SK-N-SH (cell line): Measurements from ENCODE around the gene OR2AG2.

Source experiments
- ELF1 ChIP-seq: IDR thresholded peaks from 2 replicates; pipeline ENCODE4 v1.4.0; 2012
- FOXJ3 ChIP-seq: sonication (generic); formaldehyde crosslinking; IDR thresholded peaks from 2 replicates; pipeline ENCODE4 v1.5.1; 2020; ENCODE audit warnings: mild to moderate bottlenecking, missing genetic modification reagents
- JUND ChIP-seq: IDR thresholded peaks from 2 replicates; pipeline ENCODE4 v1.4.0; 2012
- NFIC ChIP-seq: IDR thresholded peaks from 2 replicates; pipeline ENCODE4 v1.4.0; 2012; ENCODE audit warnings: borderline replicate concordance
- POLR2AphosphoS5 ChIP-seq: IDR thresholded peaks from 2 replicates; pipeline ENCODE4 v1.6.1; 2012; ENCODE audit warnings: low read depth, low read length
- RAD21 ChIP-seq: IDR thresholded peaks from 2 replicates; pipeline ENCODE4 v1.6.1; 2012; ENCODE audit warnings: mild to moderate bottlenecking, low read length
- RCOR1 ChIP-seq: fragments of 150-350 bp; IDR thresholded peaks from 2 replicates; pipeline ENCODE4 v1.6.1; 2017; ENCODE audit warnings: antibody characterized with exemption, low read length
- RXRA ChIP-seq: IDR thresholded peaks from 2 replicates; pipeline ENCODE4 v1.4.0; 2012; ENCODE audit warnings: low read depth, mild to moderate bottlenecking, borderline replicate concordance
- SMC3 ChIP-seq: IDR thresholded peaks from 2 replicates; pipeline ENCODE4 v1.6.1; 2012; ENCODE audit warnings: low read depth, low read length, improper control_type of control experiment
- TCF12 ChIP-seq: IDR thresholded peaks from 2 replicates; pipeline ENCODE4 v1.4.0; 2012
- TF ChIP-seq, protein P1 (sequence below): fragments of 200-600 bp; sonication (generic); IDR thresholded peaks from 2 replicates; pipeline ENCODE4 v1.6.1; 2017; ENCODE audit warnings: antibody characterized with exemption, mild to moderate bottlenecking, moderate library complexity
- TF ChIP-seq, protein P2 (sequence below): IDR thresholded peaks from 2 replicates; pipeline ENCODE4 v1.6.1; 2012; ENCODE audit warnings: mild to moderate bottlenecking, low read depth, low read length, moderate library complexity
- TF ChIP-seq, protein P3 (sequence below): IDR thresholded peaks from 2 replicates; pipeline ENCODE4 v1.4.0; 2012; ENCODE audit warnings: low read depth

DNA sequence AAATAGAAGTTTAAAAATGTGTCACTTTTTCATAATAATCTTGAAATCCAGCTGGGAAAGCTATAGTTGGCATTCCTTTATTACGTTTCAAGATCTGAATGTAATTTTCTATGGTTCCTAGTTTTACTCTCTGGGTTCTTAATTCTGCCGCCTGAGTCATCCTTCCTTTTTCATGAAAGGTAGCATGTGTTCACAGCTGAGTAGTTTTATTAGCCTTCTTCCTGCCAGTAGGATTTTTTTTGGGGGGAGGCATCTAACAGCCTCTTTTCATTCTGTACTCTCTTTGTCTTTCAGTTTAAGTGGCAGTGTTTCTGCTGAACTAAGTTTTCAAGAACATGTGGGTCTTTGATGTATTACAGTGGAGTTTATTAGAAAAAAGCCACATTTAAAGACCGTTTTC lies 36.5 kb downstream of the OR2AG2 start:
- no peak for TF ChIP-seq SMC3
- TF ChIP-seq JUND: no peak
- no peak for TF ChIP-seq POLR2AphosphoS5
- TF ChIP-seq, protein P1, sequence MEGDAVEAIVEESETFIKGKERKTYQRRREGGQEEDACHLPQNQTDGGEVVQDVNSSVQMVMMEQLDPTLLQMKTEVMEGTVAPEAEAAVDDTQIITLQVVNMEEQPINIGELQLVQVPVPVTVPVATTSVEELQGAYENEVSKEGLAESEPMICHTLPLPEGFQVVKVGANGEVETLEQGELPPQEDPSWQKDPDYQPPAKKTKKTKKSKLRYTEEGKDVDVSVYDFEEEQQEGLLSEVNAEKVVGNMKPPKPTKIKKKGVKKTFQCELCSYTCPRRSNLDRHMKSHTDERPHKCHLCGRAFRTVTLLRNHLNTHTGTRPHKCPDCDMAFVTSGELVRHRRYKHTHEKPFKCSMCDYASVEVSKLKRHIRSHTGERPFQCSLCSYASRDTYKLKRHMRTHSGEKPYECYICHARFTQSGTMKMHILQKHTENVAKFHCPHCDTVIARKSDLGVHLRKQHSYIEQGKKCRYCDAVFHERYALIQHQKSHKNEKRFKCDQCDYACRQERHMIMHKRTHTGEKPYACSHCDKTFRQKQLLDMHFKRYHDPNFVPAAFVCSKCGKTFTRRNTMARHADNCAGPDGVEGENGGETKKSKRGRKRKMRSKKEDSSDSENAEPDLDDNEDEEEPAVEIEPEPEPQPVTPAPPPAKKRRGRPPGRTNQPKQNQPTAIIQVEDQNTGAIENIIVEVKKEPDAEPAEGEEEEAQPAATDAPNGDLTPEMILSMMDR: no peak
- TF ChIP-seq, protein P2, sequence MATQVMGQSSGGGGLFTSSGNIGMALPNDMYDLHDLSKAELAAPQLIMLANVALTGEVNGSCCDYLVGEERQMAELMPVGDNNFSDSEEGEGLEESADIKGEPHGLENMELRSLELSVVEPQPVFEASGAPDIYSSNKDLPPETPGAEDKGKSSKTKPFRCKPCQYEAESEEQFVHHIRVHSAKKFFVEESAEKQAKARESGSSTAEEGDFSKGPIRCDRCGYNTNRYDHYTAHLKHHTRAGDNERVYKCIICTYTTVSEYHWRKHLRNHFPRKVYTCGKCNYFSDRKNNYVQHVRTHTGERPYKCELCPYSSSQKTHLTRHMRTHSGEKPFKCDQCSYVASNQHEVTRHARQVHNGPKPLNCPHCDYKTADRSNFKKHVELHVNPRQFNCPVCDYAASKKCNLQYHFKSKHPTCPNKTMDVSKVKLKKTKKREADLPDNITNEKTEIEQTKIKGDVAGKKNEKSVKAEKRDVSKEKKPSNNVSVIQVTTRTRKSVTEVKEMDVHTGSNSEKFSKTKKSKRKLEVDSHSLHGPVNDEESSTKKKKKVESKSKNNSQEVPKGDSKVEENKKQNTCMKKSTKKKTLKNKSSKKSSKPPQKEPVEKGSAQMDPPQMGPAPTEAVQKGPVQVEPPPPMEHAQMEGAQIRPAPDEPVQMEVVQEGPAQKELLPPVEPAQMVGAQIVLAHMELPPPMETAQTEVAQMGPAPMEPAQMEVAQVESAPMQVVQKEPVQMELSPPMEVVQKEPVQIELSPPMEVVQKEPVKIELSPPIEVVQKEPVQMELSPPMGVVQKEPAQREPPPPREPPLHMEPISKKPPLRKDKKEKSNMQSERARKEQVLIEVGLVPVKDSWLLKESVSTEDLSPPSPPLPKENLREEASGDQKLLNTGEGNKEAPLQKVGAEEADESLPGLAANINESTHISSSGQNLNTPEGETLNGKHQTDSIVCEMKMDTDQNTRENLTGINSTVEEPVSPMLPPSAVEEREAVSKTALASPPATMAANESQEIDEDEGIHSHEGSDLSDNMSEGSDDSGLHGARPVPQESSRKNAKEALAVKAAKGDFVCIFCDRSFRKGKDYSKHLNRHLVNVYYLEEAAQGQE: no peak
- no peak for TF ChIP-seq RAD21
- no peak for TF ChIP-seq ELF1
- no peak for TF ChIP-seq TCF12
- TF ChIP-seq RXRA: no peak
- no peak for TF ChIP-seq FOXJ3 (CRISPR knock-in tag)
- TF ChIP-seq, protein P3, sequence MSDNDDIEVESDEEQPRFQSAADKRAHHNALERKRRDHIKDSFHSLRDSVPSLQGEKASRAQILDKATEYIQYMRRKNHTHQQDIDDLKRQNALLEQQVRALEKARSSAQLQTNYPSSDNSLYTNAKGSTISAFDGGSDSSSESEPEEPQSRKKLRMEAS: no peak
- no peak for TF ChIP-seq NFIC
- no peak for TF ChIP-seq RCOR1
